Endothelial cell of hepatic sinusoid (primary cell): ENCODE results near the gene C17orf50.

Experiments
- in situ Hi-C: cut with HindIII; loops from 2 replicates; pipeline ENCODE4 v1.10.0; 2017; ENCODE audit warnings: low sequenced_read_pairs

C17orf50 gene

GRCh38 chr17:35778641-35779196, 18.0 kb downstream of the C17orf50 start:
- in situ Hi-C loops = no loop called here

- in situ Hi-C loops = no loop called here
Observed at GRCh38 chr17:35780950-35781349, 20.3 kb downstream of the C17orf50 start.

GRCh38 chr17:35784895-35785294, 24.2 kb downstream of the C17orf50 start:
- in situ Hi-C loops = no loop called here

GRCh38 chr17:35786941-35787432, 26.3 kb downstream of the C17orf50 start:
- in situ Hi-C loops = no loop called here

- in situ Hi-C loops = no loop called here
Observed at GRCh38 chr17:35788477-35789368, 28.0 kb downstream of the C17orf50 start.

GRCh38 chr17:35790841-35791240, 30.2 kb downstream of the C17orf50 start:
- in situ Hi-C loops = no loop called here

- in situ Hi-C loops = no loop called here
Observed at GRCh38 chr17:35791681-35792350, 31.1 kb downstream of the C17orf50 start.

- in situ Hi-C loops = no loop called here
Observed at GRCh38 chr17:35793257-35793656, 32.6 kb downstream of the C17orf50 start.

GRCh38 chr17:35795007-35795870, 34.6 kb downstream of the C17orf50 start, which contains the start of gene MMP28:
Gene MMP28, minus strand, starts transcription at chr17:35795641. Its CDS starts 264 bp downstream, at chr17:35795377.
- in situ Hi-C loops = no loop called here

- in situ Hi-C loops = no loop called here
Observed at GRCh38 chr17:35795871-35796265, 35.2 kb downstream of the C17orf50 start.

GRCh38 chr17:35796942-35797341, 36.3 kb downstream of the C17orf50 start:
- in situ Hi-C loops = no loop called here

- in situ Hi-C loops = no loop called here
Observed at GRCh38 chr17:35797370-35797769, 36.7 kb downstream of the C17orf50 start.

GRCh38 chr17:35797918-35798317, 37.2 kb downstream of the C17orf50 start:
- in situ Hi-C loops = no loop called here

GRCh38 chr17:35799942-35800341, 39.3 kb downstream of the C17orf50 start:
- in situ Hi-C loops = no loop called here

GRCh38 chr17:35801583-35802224, 41.0 kb downstream of the C17orf50 start:
- in situ Hi-C loops = no loop called here

- in situ Hi-C loops = no loop called here
Observed at GRCh38 chr17:35804658-35805192, 44.0 kb downstream of the C17orf50 start.

GRCh38 chr17:35807371-35808144, 46.9 kb downstream of the C17orf50 start:
- in situ Hi-C loops = no loop called here

- in situ Hi-C loops = no loop called here
Observed at GRCh38 chr17:35808240-35808961, 47.7 kb downstream of the C17orf50 start.
